ENCODE measurements around the gene PHOX2A.

DNA sequence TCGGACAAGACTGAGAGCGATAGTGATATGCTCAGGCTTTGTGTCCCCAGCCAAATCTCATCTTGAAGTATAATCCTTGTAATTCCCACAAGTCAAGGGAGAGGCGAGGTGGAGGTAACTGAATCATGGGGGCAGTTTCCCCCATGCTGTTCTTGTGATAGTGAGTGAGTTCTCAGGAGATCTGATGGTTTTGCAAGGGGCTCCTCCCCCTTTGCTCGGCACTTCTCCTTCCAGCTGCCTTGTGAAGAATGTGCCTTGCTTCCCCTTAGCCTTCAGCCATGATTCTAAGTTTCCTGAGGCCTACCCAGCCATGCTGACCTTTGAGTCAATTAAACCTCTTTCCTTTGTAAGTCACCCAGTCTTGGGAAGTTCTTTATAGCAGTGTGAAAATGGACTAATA, 34.9 kb downstream of the PHOX2A start:
- no peak for TF ChIP-seq CTCF (conservative IDR thresholded peaks at IDR 0.05 in 1 of 2, IDR thresholded peaks at IDR 0.05 in 1 of 2; ENCODE audit: low read depth in 1 of 2, low read length in 2 of 2)
- no peak for TF ChIP-seq EZH2 (IDR thresholded peaks at IDR 0.05; ENCODE audit: low read length, missing control alignments)
